Nephron (organoid): ENCODE data around the gene ENOPH1.
"Not testable (repeated sequence)": the region's sequence is repeated elsewhere in the genome, so short reads cannot be mapped to it uniquely, and the experiment has no call there.

ENCODE experiments used
- H3K27ac Mint-ChIP-seq, 3 experiments: 2 replicates each; pipeline ENCODE4 v1.8.0; 2020; ENCODE audit warnings: mixed read lengths in 3 of 3, mild to moderate bottlenecking in 2 of 3, moderate library complexity in 1 of 3
- H3K27me3 Mint-ChIP-seq: 2 replicates; pipeline ENCODE4 v1.8.0; 2021; ENCODE audit warnings: low read depth, mild to moderate bottlenecking, moderate library complexity, mixed read lengths
- H3K36me3 Mint-ChIP-seq: 2 replicates; pipeline ENCODE4 v1.8.0; 2020; ENCODE audit warnings: low read depth, mixed read lengths
- H3K4me1 Mint-ChIP-seq: 2 replicates; pipeline ENCODE4 v1.8.0; 2020; ENCODE audit warnings: mixed read lengths
- H3K4me3 Mint-ChIP-seq, 3 experiments: 2 replicates each; pipeline ENCODE4 v1.8.0; 2020; ENCODE audit warnings: mild to moderate bottlenecking in 3 of 3, mixed read lengths in 3 of 3, moderate library complexity in 2 of 3
- H3K9me3 Mint-ChIP-seq: 2 replicates; pipeline ENCODE4 v1.8.0; 2020; ENCODE audit warnings: mixed read lengths
- TF ChIP-seq, protein P1 (sequence below), 3 experiments: fragments of 200-600 bp; sonication (generic); IDR thresholded peaks; one replicate each; pipeline ENCODE4 v1.5.0; 2021; ENCODE audit warnings: antibody characterized with exemption in 3 of 3; ENCODE audit not compliant: unreplicated experiment in 3 of 3

The ENOPH1 gene

GRCh38 chr4:82463221-82463620, 32.8 kb downstream of the ENOPH1 start:
- Mint-ChIP-seq H3K27ac (no peak overlapping the region), H3K4me1 (peaks cover 5% of the 10 kb centered on the region), H3K27me3 (peaks cover under 1% of the 10 kb centered on the region), H3K36me3 (peaks cover 29% of the 10 kb centered on the region), H3K4me3 (no peak overlapping the region), H3K9me3 (peaks cover under 1% of the 10 kb centered on the region)
- TF ChIP-seq, protein P1, sequence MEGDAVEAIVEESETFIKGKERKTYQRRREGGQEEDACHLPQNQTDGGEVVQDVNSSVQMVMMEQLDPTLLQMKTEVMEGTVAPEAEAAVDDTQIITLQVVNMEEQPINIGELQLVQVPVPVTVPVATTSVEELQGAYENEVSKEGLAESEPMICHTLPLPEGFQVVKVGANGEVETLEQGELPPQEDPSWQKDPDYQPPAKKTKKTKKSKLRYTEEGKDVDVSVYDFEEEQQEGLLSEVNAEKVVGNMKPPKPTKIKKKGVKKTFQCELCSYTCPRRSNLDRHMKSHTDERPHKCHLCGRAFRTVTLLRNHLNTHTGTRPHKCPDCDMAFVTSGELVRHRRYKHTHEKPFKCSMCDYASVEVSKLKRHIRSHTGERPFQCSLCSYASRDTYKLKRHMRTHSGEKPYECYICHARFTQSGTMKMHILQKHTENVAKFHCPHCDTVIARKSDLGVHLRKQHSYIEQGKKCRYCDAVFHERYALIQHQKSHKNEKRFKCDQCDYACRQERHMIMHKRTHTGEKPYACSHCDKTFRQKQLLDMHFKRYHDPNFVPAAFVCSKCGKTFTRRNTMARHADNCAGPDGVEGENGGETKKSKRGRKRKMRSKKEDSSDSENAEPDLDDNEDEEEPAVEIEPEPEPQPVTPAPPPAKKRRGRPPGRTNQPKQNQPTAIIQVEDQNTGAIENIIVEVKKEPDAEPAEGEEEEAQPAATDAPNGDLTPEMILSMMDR (IDR thresholded peaks at IDR 0.05; ENCODE audit: unreplicated experiment in 3 of 3): no peak

- peaks cover 3% of the 10 kb centered on the region for H3K9me3 Mint-ChIP-seq
- TF ChIP-seq, protein P1 (IDR thresholded peaks at IDR 0.05; ENCODE audit: unreplicated experiment in 3 of 3): no peak
- no peak overlapping the region for H3K27ac Mint-ChIP-seq
- H3K36me3 Mint-ChIP-seq: peaks cover 21% of the 10 kb centered on the region
- no peak overlapping the region for H3K4me3 Mint-ChIP-seq
- H3K4me1 Mint-ChIP-seq: peaks cover 9% of the 10 kb centered on the region
- H3K27me3 Mint-ChIP-seq: peaks cover 3% of the 10 kb centered on the region
Measured at GRCh38 chr4:82467471-82467870, 37.1 kb downstream of the ENOPH1 start.

DNA sequence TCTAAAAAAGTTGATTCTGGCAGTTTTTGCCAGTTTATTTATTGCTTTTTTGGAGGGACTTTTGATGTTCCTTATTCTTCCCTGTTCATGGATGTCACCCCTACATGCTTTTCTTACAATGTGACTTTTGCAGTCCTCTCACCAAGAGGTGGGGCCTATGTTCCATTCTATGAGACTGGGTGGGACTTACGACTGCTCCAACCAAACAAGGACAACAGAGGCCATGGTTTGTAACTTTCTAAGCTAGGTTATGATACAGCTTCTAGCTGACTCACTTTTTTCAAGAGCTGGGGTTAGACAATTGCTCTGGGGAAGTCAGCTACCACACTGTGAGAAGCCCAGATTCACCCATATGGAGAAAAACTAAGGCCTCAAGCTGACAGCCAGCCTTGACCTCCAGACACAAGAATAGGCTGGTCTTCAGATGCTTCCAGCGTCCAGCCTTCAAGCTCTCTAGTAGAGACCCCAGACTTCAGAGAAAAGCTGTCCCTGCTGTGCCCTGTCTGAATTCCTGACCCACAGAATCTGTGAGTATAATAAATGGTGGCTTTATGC, 39.5 kb downstream of the ENOPH1 start:
- Mint-ChIP-seq H3K27me3 (peaks cover 3% of the 10 kb centered on the region), H3K4me1 (peaks cover 6% of the 10 kb centered on the region), H3K27ac (no peak overlapping the region), H3K4me3 (no peak overlapping the region), H3K36me3 (peaks cover 13% of the 10 kb centered on the region), H3K9me3 (peaks cover 3% of the 10 kb centered on the region)
- TF ChIP-seq, protein P1 (IDR thresholded peaks at IDR 0.05; ENCODE audit: unreplicated experiment in 3 of 3): no peak

- H3K27ac Mint-ChIP-seq, H3K9me3 Mint-ChIP-seq, H3K4me3 Mint-ChIP-seq, H3K36me3 Mint-ChIP-seq, H3K4me1 Mint-ChIP-seq, H3K27me3 Mint-ChIP-seq: not testable (repeated sequence)
Measured at GRCh38 chr4:82473080-82473479, 42.7 kb downstream of the ENOPH1 start.

DNA sequence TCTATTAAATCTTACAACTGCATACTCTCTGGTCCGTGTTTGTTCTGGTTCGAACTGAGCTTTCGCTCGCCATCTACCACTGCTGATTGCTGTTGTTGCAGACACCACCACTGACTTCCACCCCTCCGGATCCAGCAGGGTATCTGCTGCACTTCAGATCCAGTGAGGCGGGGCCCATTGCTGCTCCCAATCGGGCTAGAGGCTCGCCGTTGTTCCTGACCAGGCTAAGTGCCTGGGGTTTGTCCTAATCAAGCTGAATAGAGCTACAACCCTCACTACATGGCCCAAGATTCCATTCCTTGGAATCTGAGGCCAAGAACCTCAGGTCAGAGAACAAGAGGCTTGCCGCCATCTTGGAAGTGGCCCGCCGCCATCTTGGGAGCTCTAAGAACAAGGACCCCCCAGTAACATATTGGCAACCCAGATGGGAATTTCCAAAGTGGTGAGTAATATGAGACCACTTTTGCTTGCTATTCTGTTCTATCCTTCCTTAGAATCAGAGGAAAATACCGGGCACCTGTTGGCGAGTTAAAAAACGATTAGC, 43.3 kb downstream of the ENOPH1 start:
- Mint-ChIP-seq H3K27me3 (no peaks in the 10 kb centered on the region), H3K27ac (no peak overlapping the region), H3K4me3 (no peak overlapping the region), H3K4me1 (peaks cover 6% of the 10 kb centered on the region), H3K9me3 (no peaks in the 10 kb centered on the region), H3K36me3 (peaks cover 4% of the 10 kb centered on the region)
- TF ChIP-seq, protein P1 (IDR thresholded peaks at IDR 0.05; ENCODE audit: unreplicated experiment in 3 of 3): no peak

DNA sequence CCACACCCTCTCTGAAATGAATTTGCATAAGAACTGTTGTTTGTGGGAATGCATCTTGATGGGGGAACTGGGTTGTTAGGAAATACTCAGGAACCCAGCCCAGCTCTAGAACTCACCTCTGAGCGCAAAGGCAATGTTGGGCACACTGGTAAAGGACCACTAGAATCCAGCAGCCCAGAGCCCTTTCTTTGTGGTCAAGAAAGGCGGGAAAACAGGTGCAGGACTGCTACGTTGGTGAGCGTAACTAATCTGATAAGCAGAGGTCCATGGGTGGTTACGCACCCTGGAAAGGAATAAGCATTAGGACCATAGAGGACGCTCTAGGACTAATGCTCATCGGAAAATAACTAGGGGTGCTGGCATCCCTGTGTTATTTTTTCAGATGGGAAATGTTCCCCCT, 45.5 kb downstream of the ENOPH1 start:
- not testable (repeated sequence) for H3K4me1 Mint-ChIP-seq, H3K4me3 Mint-ChIP-seq, H3K36me3 Mint-ChIP-seq, H3K27ac Mint-ChIP-seq, H3K9me3 Mint-ChIP-seq, H3K27me3 Mint-ChIP-seq

GRCh38 chr4:82477469-82477868, 47.1 kb downstream of the ENOPH1 start:
- H3K27ac Mint-ChIP-seq, H3K4me3 Mint-ChIP-seq, H3K36me3 Mint-ChIP-seq, H3K27me3 Mint-ChIP-seq, H3K9me3 Mint-ChIP-seq, H3K4me1 Mint-ChIP-seq: not testable (repeated sequence)
